ENCODE measurements around the gene COL27A1.

The COL27A1 gene

GRCh38 chr9:114278881-114279570 lies 123.7 kb downstream of the COL27A1 start:
- Mint-ChIP-seq H3K27me3 (no peaks in the 10 kb centered on the region), H3K9me3 (no peaks in the 10 kb centered on the region), H3K4me1 (ENCODE audit: low read depth) (no peaks in the 10 kb centered on the region), H3K27ac (no peak overlapping the region), H3K4me3 (no peak overlapping the region), H3K36me3 (ENCODE audit: low read depth) (no peaks in the 10 kb centered on the region)
- no peak for DNase-seq

- DNase-seq: no peak
- no peaks in the 10 kb centered on the region for H3K4me1 Mint-ChIP-seq (ENCODE audit: low read depth)
- no peak overlapping the region for H3K27ac Mint-ChIP-seq
- H3K9me3 Mint-ChIP-seq: no peaks in the 10 kb centered on the region
- no peak overlapping the region for H3K4me3 Mint-ChIP-seq
- H3K36me3 Mint-ChIP-seq (ENCODE audit: low read depth): no peaks in the 10 kb centered on the region
- H3K27me3 Mint-ChIP-seq: no peaks in the 10 kb centered on the region
Observed at GRCh38 chr9:114279693-114280092, 124.4 kb downstream of the COL27A1 start.

GRCh38 chr9:114280636-114281472 lies 125.5 kb downstream of the COL27A1 start:
- no peak overlapping the region for H3K27ac Mint-ChIP-seq
- H3K36me3 Mint-ChIP-seq (ENCODE audit: low read depth): no peaks in the 10 kb centered on the region
- no peaks in the 10 kb centered on the region for H3K27me3 Mint-ChIP-seq
- no peak overlapping the region for H3K4me3 Mint-ChIP-seq
- H3K4me1 Mint-ChIP-seq (ENCODE audit: low read depth): no peaks in the 10 kb centered on the region
- no peaks in the 10 kb centered on the region for H3K9me3 Mint-ChIP-seq
- DNase-seq: no peak

GRCh38 chr9:114281473-114282103 lies 126.3 kb downstream of the COL27A1 start:
- Mint-ChIP-seq H3K4me1 (ENCODE audit: low read depth) (no peaks in the 10 kb centered on the region), H3K9me3 (no peaks in the 10 kb centered on the region), H3K36me3 (ENCODE audit: low read depth) (no peaks in the 10 kb centered on the region), H3K4me3 (no peak overlapping the region), H3K27ac (no peak overlapping the region), H3K27me3 (no peaks in the 10 kb centered on the region)
- DNase-seq: no peak

GRCh38 chr9:114282104-114282485 lies 126.8 kb downstream of the COL27A1 start:
- Mint-ChIP-seq H3K36me3 (ENCODE audit: low read depth) (no peaks in the 10 kb centered on the region), H3K4me1 (ENCODE audit: low read depth) (no peaks in the 10 kb centered on the region), H3K9me3 (no peaks in the 10 kb centered on the region), H3K4me3 (no peak overlapping the region), H3K27ac (no peak overlapping the region), H3K27me3 (no peaks in the 10 kb centered on the region)
- DNase-seq: no peak

GRCh38 chr9:114282507-114282906 lies 127.2 kb downstream of the COL27A1 start:
- Mint-ChIP-seq H3K4me3 (no peak overlapping the region), H3K27ac (no peak overlapping the region), H3K36me3 (ENCODE audit: low read depth) (no peaks in the 10 kb centered on the region), H3K9me3 (no peaks in the 10 kb centered on the region), H3K4me1 (ENCODE audit: low read depth) (no peaks in the 10 kb centered on the region), H3K27me3 (no peaks in the 10 kb centered on the region)
- no peak for DNase-seq

- Mint-ChIP-seq H3K36me3 (ENCODE audit: low read depth) (no peaks in the 10 kb centered on the region), H3K4me1 (ENCODE audit: low read depth) (no peaks in the 10 kb centered on the region), H3K9me3 (no peaks in the 10 kb centered on the region), H3K4me3 (no peak overlapping the region), H3K27me3 (no peaks in the 10 kb centered on the region), H3K27ac (peak overlapping the region; percentile 34)
- DNase-seq: no peak
Observed at GRCh38 chr9:114282926-114283325, 127.6 kb downstream of the COL27A1 start.

- Mint-ChIP-seq H3K27me3 (no peaks in the 10 kb centered on the region), H3K27ac (no peak overlapping the region), H3K36me3 (ENCODE audit: low read depth) (no peaks in the 10 kb centered on the region), H3K4me1 (ENCODE audit: low read depth) (no peaks in the 10 kb centered on the region), H3K4me3 (no peak overlapping the region), H3K9me3 (no peaks in the 10 kb centered on the region)
- no peak for DNase-seq
Observed at GRCh38 chr9:114283551-114284111, 128.3 kb downstream of the COL27A1 start.

- no peaks in the 10 kb centered on the region for H3K36me3 Mint-ChIP-seq (ENCODE audit: low read depth)
- no peaks in the 10 kb centered on the region for H3K27me3 Mint-ChIP-seq
- no peak overlapping the region for H3K27ac Mint-ChIP-seq
- no peak overlapping the region for H3K4me3 Mint-ChIP-seq
- H3K9me3 Mint-ChIP-seq: no peaks in the 10 kb centered on the region
- no peak for DNase-seq
- H3K4me1 Mint-ChIP-seq (ENCODE audit: low read depth): no peaks in the 10 kb centered on the region
Observed at GRCh38 chr9:114284316-114285060, 129.2 kb downstream of the COL27A1 start.

GRCh38 chr9:114285166-114285867 lies 130.0 kb downstream of the COL27A1 start:
- Mint-ChIP-seq H3K9me3 (no peaks in the 10 kb centered on the region), H3K4me1 (ENCODE audit: low read depth) (no peaks in the 10 kb centered on the region), H3K27me3 (no peaks in the 10 kb centered on the region), H3K27ac (no peak overlapping the region), H3K36me3 (ENCODE audit: low read depth) (no peaks in the 10 kb centered on the region), H3K4me3 (no peak overlapping the region)
- DNase-seq: no peak

GRCh38 chr9:114286146-114286679 lies 130.9 kb downstream of the COL27A1 start:
- Mint-ChIP-seq H3K4me1 (ENCODE audit: low read depth) (peaks cover 2% of the 10 kb centered on the region), H3K27ac (no peak overlapping the region), H3K27me3 (peaks cover 4% of the 10 kb centered on the region), H3K9me3 (no peaks in the 10 kb centered on the region), H3K4me3 (no peak overlapping the region), H3K36me3 (ENCODE audit: low read depth) (no peaks in the 10 kb centered on the region)
- DNase-seq: no peak

GRCh38 chr9:114287001-114287762 lies 131.8 kb downstream of the COL27A1 start:
- no peak overlapping the region for H3K4me3 Mint-ChIP-seq
- peak; percentile 14 for DNase-seq

GRCh38 chr9:114287763-114288192 lies 132.4 kb downstream of the COL27A1 start:
- no peaks in the 10 kb centered on the region for H3K36me3 Mint-ChIP-seq (ENCODE audit: low read depth)
- no peak overlapping the region for H3K4me3 Mint-ChIP-seq
- peaks cover 2% of the 10 kb centered on the region for H3K4me1 Mint-ChIP-seq (ENCODE audit: low read depth)
- peak; percentile 11 for DNase-seq
- peaks cover 6% of the 10 kb centered on the region for H3K27me3 Mint-ChIP-seq
- H3K9me3 Mint-ChIP-seq: no peaks in the 10 kb centered on the region
- H3K27ac Mint-ChIP-seq: no peak overlapping the region

More at GRCh38 chr9:114287001-114287762, 131.8 kb downstream of the COL27A1 start:
- Mint-ChIP-seq H3K27ac (no peak overlapping the region), H3K27me3 (peaks cover 4% of the 10 kb centered on the region), H3K4me1 (ENCODE audit: low read depth) (peaks cover 2% of the 10 kb centered on the region), H3K36me3 (ENCODE audit: low read depth) (no peaks in the 10 kb centered on the region), H3K9me3 (no peaks in the 10 kb centered on the region)
